HFF-Myc (cell line): ENCODE measurements around the gene OPRL1.

Experiments
- DNase-seq: peaks from one replicate; pipeline ENCODE4 v3.0.0-alpha.2; 2011; ENCODE audit warnings: low read depth; ENCODE audit errors: extremely low read depth
- H3K4me3 ChIP-seq: replicated peaks from 2 replicates; pipeline ENCODE4 v1.5.1; 2011; ENCODE audit warnings: low read depth, mild to moderate bottlenecking, control low read depth, low read length
- CTCF ChIP-seq: IDR thresholded peaks from 2 replicates; pipeline ENCODE4 v1.5.1; 2012; ENCODE audit warnings: mild to moderate bottlenecking, low read depth, low read length, control low read depth; ENCODE audit errors: missing control alignments

The OPRL1 gene

GRCh38 chr20:64052987-64053840 is 26.7 kb upstream of the OPRL1 start:
- no peak for DNase-seq
- no peak for TF ChIP-seq CTCF
- no peak overlapping the region for H3K4me3 ChIP-seq

GRCh38 chr20:64053841-64054661 is 25.8 kb upstream of the OPRL1 start:
- no peak overlapping the region for H3K4me3 ChIP-seq
- no peak for DNase-seq
- TF ChIP-seq CTCF = no peak

GRCh38 chr20:64055396-64055892 is 24.4 kb upstream of the OPRL1 start:
- no peak for TF ChIP-seq CTCF
- no peak for DNase-seq
- H3K4me3 ChIP-seq = no peak overlapping the region

GRCh38 chr20:64055893-64056638 is 23.8 kb upstream of the OPRL1 start:
- no peak overlapping the region for H3K4me3 ChIP-seq
- DNase-seq = no peak
- TF ChIP-seq CTCF = no peak

GRCh38 chr20:64056639-64056888 is 23.3 kb upstream of the OPRL1 start:
- no peak for TF ChIP-seq CTCF
- no peak for DNase-seq
- no peak overlapping the region for H3K4me3 ChIP-seq

GRCh38 chr20:64056889-64057627 is 22.8 kb upstream of the OPRL1 start:
- DNase-seq = no peak

More at GRCh38 chr20:64056889-64057627, 22.8 kb upstream of the OPRL1 start:
- H3K4me3 ChIP-seq = no peak overlapping the region
- no peak for TF ChIP-seq CTCF
